H1 (cell line): ENCODE data around the gene CDX2. TPM values are rescaled to one million over a fixed set of nuclear protein-coding genes. Genes with fewer than 3 reads are reported as not detected.

Experiments used
- CTCF ChIA-PET: fragments of 300-600 bp; sonication (Branson Sonifier 250); formaldehyde crosslinking; loops from one replicate; lab custom pipeline; 2021; ENCODE audit not compliant: partially characterized antibody; lab: Charles Lee
- POLR2A ChIA-PET: fragments of 300-600 bp; sonication (Branson Sonifier 250); formaldehyde crosslinking; loops from one replicate; lab custom pipeline; 2021; ENCODE audit warnings: inconsistent platforms; ENCODE audit not compliant: partially characterized antibody; lab: Charles Lee
- DNase-seq, 2 experiments: peaks; one replicate each; pipeline versions ENCODE4 v3.0.0 to v3.0.0-alpha.2; 2010 to 2022; ENCODE audit warnings: low spot score in 2 of 2, low read depth in 1 of 2, mixed read lengths in 1 of 2
- FAIRE-seq: peaks from 2 replicates; lab custom pipeline; 2011; peaks lifted over from hg19 to GRCh38; lab: Jason Lieb, UNC
- H2AFZ ChIP-seq: 2 replicates; pipeline ENCODE4 v1.8.1; 2012; ENCODE audit warnings: low read length, inconsistent platforms
- H2AK5ac ChIP-seq: 2 replicates; pipeline ENCODE4 v1.6.1; 2013; ENCODE audit warnings: low read depth, low read length
- H2BK120ac ChIP-seq: replicated peaks from 2 replicates; pipeline ENCODE3; 2013; ENCODE audit warnings: low read depth, low read length, inconsistent platforms
- H2BK12ac ChIP-seq: 2 replicates; pipeline ENCODE4 v1.6.1; 2013; ENCODE audit warnings: low read depth, low read length
- H2BK15ac ChIP-seq: 2 replicates; pipeline ENCODE4 v1.6.1; 2013; ENCODE audit warnings: low read length
- H2BK20ac ChIP-seq: 2 replicates; pipeline ENCODE4 v1.6.1; 2013; ENCODE audit warnings: low read length
- H2BK5ac ChIP-seq: 2 replicates; pipeline ENCODE4 v1.6.1; 2013; ENCODE audit warnings: low read depth, low read length
- H3K14ac ChIP-seq: 2 replicates; pipeline ENCODE4 v1.6.1; 2013; ENCODE audit warnings: inconsistent platforms; ENCODE audit not compliant: insufficient read length
- H3K18ac ChIP-seq: 2 replicates; pipeline ENCODE4 v1.6.1; 2013; ENCODE audit warnings: low read length; ENCODE audit errors: extremely low read depth
- H3K23ac ChIP-seq: 2 replicates; pipeline ENCODE4 v1.6.1; 2013; ENCODE audit warnings: inconsistent platforms; ENCODE audit not compliant: insufficient read length
- H3K23me2 ChIP-seq: 2 replicates; pipeline ENCODE4 v1.6.1; 2013; ENCODE audit warnings: low read depth, low read length
- H3K27ac ChIP-seq: 2 replicates; pipeline ENCODE4 v1.6.1; 2011; ENCODE audit warnings: low read depth, low read length, inconsistent platforms
- H3K27me3 ChIP-seq, 4 experiments: replicated peaks in 1 of 4; 1 replicate in 1 of 4; 2 replicates in 3 of 4; pipeline versions ENCODE4 v1.6.1 to v1.8.1; 2011 to 2013; ENCODE audit warnings: low read length in 3 of 4, mild to moderate bottlenecking in 3 of 4, inconsistent platforms in 2 of 4, mixed read lengths in 2 of 4, moderate library complexity in 1 of 4; ENCODE audit not compliant: control insufficient read depth in 3 of 4, insufficient read depth in 3 of 4; ENCODE audit errors: extremely low read depth in 1 of 4
- H3K36me3 ChIP-seq, 4 experiments: 2 replicates each; pipeline versions ENCODE4 v1.6.1 to v1.8.1; 2011 to 2013; ENCODE audit warnings: mild to moderate bottlenecking in 4 of 4, low read length in 3 of 4, moderate library complexity in 2 of 4, control low read depth in 1 of 4, inconsistent platforms in 1 of 4; ENCODE audit not compliant: insufficient read depth in 4 of 4, control insufficient read depth in 2 of 4
- H3K4ac ChIP-seq: replicated peaks from 2 replicates; pipeline ENCODE3; 2013; ENCODE audit warnings: low read length, low read depth, mixed read lengths, inconsistent platforms; ENCODE audit not compliant: insufficient read length
- H3K4me1 ChIP-seq, 4 experiments: replicated peaks in 1 of 4; 1 replicate in 1 of 4; 2 replicates in 3 of 4; pipeline versions ENCODE4 v1.6.1 to v1.8.1; 2011 to 2013; ENCODE audit warnings: low read length in 3 of 4, inconsistent platforms in 2 of 4, mixed read lengths in 1 of 4; ENCODE audit not compliant: insufficient read depth in 4 of 4, control insufficient read depth in 3 of 4
- H3K4me2 ChIP-seq, 2 experiments: 2 replicates each; pipeline versions ENCODE4 v1.6.1 to v1.8.1; 2011 to 2013; ENCODE audit warnings: low read depth in 2 of 2, low read length in 2 of 2, control low read depth in 1 of 2, inconsistent platforms in 1 of 2, mild to moderate bottlenecking in 1 of 2; ENCODE audit not compliant: insufficient read depth in 1 of 2
- H3K4me3 ChIP-seq, 4 experiments: fragments of 200-600, 300-600 bp in 1 of 4; sonication (generic), shearing (Covaris generic), sonication (Bioruptor Twin) in 1 of 4; 2 replicates each; pipeline versions ENCODE4 v1.5.1 to v1.8.1; 2011 to 2016; ENCODE audit warnings: low read length in 4 of 4, low read depth in 3 of 4, control low read depth in 2 of 4, inconsistent platforms in 2 of 4, mild to moderate bottlenecking in 2 of 4, mixed read lengths in 1 of 4, moderate library complexity in 1 of 4; ENCODE audit not compliant: insufficient read depth in 2 of 4; ENCODE audit errors: extremely low read depth in 1 of 4
- H3K56ac ChIP-seq: replicated peaks from 2 replicates; pipeline ENCODE3; 2013; ENCODE audit warnings: low read depth, mild to moderate bottlenecking, mixed read lengths, low read length, inconsistent platforms; ENCODE audit not compliant: insufficient read length
- H3K79me1 ChIP-seq: 2 replicates; pipeline ENCODE4 v1.6.1; 2013; ENCODE audit warnings: low read depth, low read length, control low read depth
- H3K79me2 ChIP-seq, 2 experiments: 2 replicates each; pipeline versions ENCODE4 v1.6.1 to v1.8.1; 2012 to 2013; ENCODE audit warnings: low read length in 2 of 2, mild to moderate bottlenecking in 2 of 2, inconsistent platforms in 1 of 2; ENCODE audit not compliant: insufficient read depth in 2 of 2, control insufficient read depth in 1 of 2
- H3K9ac ChIP-seq, 4 experiments: replicated peaks in 1 of 4; 1 replicate in 1 of 4; 2 replicates in 3 of 4; pipeline versions ENCODE4 v1.6.1 to v1.8.1; 2011 to 2013; ENCODE audit warnings: low read depth in 3 of 4, low read length in 3 of 4, control low read depth in 2 of 4, mild to moderate bottlenecking in 2 of 4, moderate library complexity in 2 of 4, inconsistent platforms in 1 of 4; ENCODE audit errors: extremely low read depth in 1 of 4
- H3K9me3 ChIP-seq, 2 experiments: 2 replicates each; pipeline versions ENCODE4 v1.6.1 to v1.8.1; 2012 to 2013; ENCODE audit warnings: mild to moderate bottlenecking in 2 of 2, moderate library complexity in 2 of 2, control low read depth in 1 of 2, inconsistent platforms in 1 of 2, low read depth in 1 of 2, low read length in 1 of 2, mixed read lengths in 1 of 2; ENCODE audit not compliant: insufficient read depth in 2 of 2
- H4K20me1 ChIP-seq, 2 experiments: replicated peaks in 1 of 2; 2 replicates each; pipeline versions ENCODE3 to v1.8.1; 2011 to 2013; ENCODE audit warnings: inconsistent platforms in 2 of 2, low read length in 2 of 2, mild to moderate bottlenecking in 1 of 2; ENCODE audit not compliant: insufficient read depth in 2 of 2, control insufficient read depth in 1 of 2
- H4K5ac ChIP-seq: 2 replicates; pipeline ENCODE4 v1.6.1; 2013; ENCODE audit warnings: low read length, low read depth, mixed read lengths, inconsistent platforms; ENCODE audit not compliant: insufficient read length
- H4K8ac ChIP-seq: 2 replicates; pipeline ENCODE4 v1.8.0; 2013; ENCODE audit warnings: mild to moderate bottlenecking, moderate library complexity, low read length, inconsistent platforms; ENCODE audit not compliant: insufficient read depth; ENCODE audit errors: extremely low read depth
- H4K91ac ChIP-seq: replicated peaks from 2 replicates; pipeline ENCODE3; 2013; ENCODE audit warnings: low read length, mixed read lengths, inconsistent platforms; ENCODE audit not compliant: insufficient read length
- EZH2 ChIP-seq: fragments of 200-600 bp; sonication (generic); IDR thresholded peaks from 2 replicates; pipeline ENCODE4 v1.7.1; 2012; ENCODE audit warnings: low read depth, mild to moderate bottlenecking, moderate library complexity, low read length, inconsistent platforms; ENCODE audit not compliant: severe bottlenecking
- MAFK ChIP-seq: IDR thresholded peaks from 2 replicates; pipeline ENCODE4 v1.6.1; 2012; ENCODE audit warnings: low read depth, mild to moderate bottlenecking, improper control_type of control experiment, low read length
- RNF2 ChIP-seq: fragments of 200-900, 300-1000 bp; sonication (generic); IDR thresholded peaks from 2 replicates; pipeline ENCODE4 v1.7.1; 2016; ENCODE audit warnings: borderline replicate concordance, low read depth, mild to moderate bottlenecking, antibody characterized with exemption, low read length; ENCODE audit not compliant: poor library complexity, severe bottlenecking; ENCODE audit errors: missing control alignments
- SIX5 ChIP-seq: IDR thresholded peaks from 2 replicates; pipeline ENCODE4 v1.6.1; 2011; ENCODE audit warnings: mild to moderate bottlenecking, low read depth, low read length
- SUZ12 ChIP-seq: fragments of 200-600 bp; sonication (generic); IDR thresholded peaks from 2 replicates; pipeline ENCODE4 v1.6.1; 2012; ENCODE audit warnings: mild to moderate bottlenecking, inconsistent platforms, low read length, moderate library complexity, mixed read lengths
- WGBS, 2 experiments: shearing (Covaris generic) in 1 of 2; methylation state at CpG; one replicate each; pipeline versions ENCODE4 v1.1.6 to v1.1.7; 2013 to 2015; ENCODE audit warnings: low lambda C conversion rate in 2 of 2, mixed read lengths in 2 of 2, inconsistent platforms in 1 of 2, low coverage in 1 of 2, missing lambda C conversion rate in 1 of 2; ENCODE audit not compliant: insufficient replicate concordance in 2 of 2, insufficient coverage in 1 of 2, insufficient read length in 1 of 2; ENCODE audit errors: extremely low coverage in 1 of 2, missing lambda C conversion rate in 1 of 2; 5-methylcytosine and 5-hydroxymethylcytosine counted together
- polyA plus RNA-seq, 7 experiments: library from polyadenylated mRNA; depleted of rRNA in 3 of 7; stranded (reverse) in 5 of 7; unstranded in 2 of 7; fragments of >200 nt in 5 of 7; fragments of 200-250 nt in 2 of 7; gene quantifications; 1 replicate in 5 of 7; 2 replicates in 1 of 7; 4 replicates in 1 of 7; pipeline versions ENCODE4 v1.2.1 to v1.2.3, GENCODE V29; 2011 to 2013; ENCODE audit warnings: missing spikeins in 2 of 7, mixed read lengths in 2 of 7
- total RNA-seq: library from RNA; stranded (reverse); fragmentation: NEBNext Ultra II Directional; extraction: Animal tissue kit (Norgen Biotek cat#: 25700); gene quantifications from 2 replicates; pipeline ENCODE4 v1.2.1, GENCODE V29; 2021

The CDX2 gene
- total and polyA plus RNA-seq, 2 of the 8 experiments (the other 6 are each of a cell fraction or from before 2014, with no cell fraction given) = 0.09 TPM; not detected in 1

GRCh38 chr13:27921421-27921960 lies 47.6 kb downstream of the CDX2 start:
- no peak for FAIRE-seq
- Histone ChIP-seq H3K9me3 (peaks cover 0 to 1% of the 10 kb centered on the region in 2 experiments; a peak in 1 of 4 replicates), H3K4me1 (peaks cover 0 to 30% (median 21%) of the 10 kb centered on the region in 4 experiments; a peak in 5 of 7 replicates), H2AK5ac (no peak overlapping the region), H3K27ac (no peak overlapping the region), H3K79me1 (no peaks in the 10 kb centered on the region), H2BK20ac (no peak overlapping the region), H3K23me2 (no peaks in the 10 kb centered on the region; the same call in 1 of the 2 replicates), H3K36me3 (peaks cover 0 to 11% (median 0%) of the 10 kb centered on the region in 4 experiments; a peak in 1 of 8 replicates), H2AFZ (no peak overlapping the region), H4K8ac (0 out of 2 replicates have a peak overlapping the region, but pooled peaks have one; percentile 29), H3K79me2 (no peaks in the 10 kb centered on the region), H2BK12ac (0 out of 2 replicates have a peak overlapping the region, but pooled peaks have one; percentile 68), H2BK15ac (no peak overlapping the region), H4K20me1 (peaks cover 25 to 46% of the 10 kb centered on the region in 2 experiments), H3K18ac (no peak overlapping the region; the same call in 1 of the 2 replicates), H3K27me3 (peaks cover 98 to 100% (median 100%) of the 10 kb centered on the region in 4 experiments), H2BK120ac (no peak overlapping the region), H3K4ac (no peak overlapping the region), H3K9ac (no peak overlapping the region), H4K91ac (no peak overlapping the region), H2BK5ac (no peak overlapping the region), H3K14ac (no peak overlapping the region)
- ChIA-PET CTCF (interaction anchor here (1.0 to 3.6 kb wide), 7 partner anchors 32 to 127 kb away, joined by 3 to 17 read pairs (median 4); no protein-coding TSS in a partner anchor), POLR2A (interaction anchor here (1.1 to 2.2 kb wide), 2 partner anchors 44 to 49 kb away, joined by 5 to 8 read pairs; no protein-coding TSS in a partner anchor)
- peak in 1 of 2 experiments; percentile 70 for DNase-seq
- TF ChIP-seq SUZ12 = peak; percentile 56
- no peak for TF ChIP-seq MAFK
- TF ChIP-seq SIX5 = no peak
- peak; percentile 75 for TF ChIP-seq RNF2
- TF ChIP-seq EZH2 = peak; percentile 83
- TF ChIP-seq, all 59 proteins: peak for 3
- peak overlapping the region in 1 of 4 experiments; percentile 49; a peak in 2 of 8 replicates for H3K4me3 ChIP-seq
- peak overlapping the region; percentile 34 to 62; a peak in 3 of 4 replicates for H3K4me2 ChIP-seq
- WGBS, 2 experiments = 10% methylated on average over 37 of the region's 41 CpGs; no CpG with 5 or more reads in 1 of the 2 experiments
- no peak overlapping the region for H3K56ac ChIP-seq
- H4K5ac ChIP-seq = no peak overlapping the region
- H3K23ac ChIP-seq = no peak overlapping the region
